Activated CD8-positive, alpha-beta memory T cell treated with anti-CD3 and anti-CD28 coated beads, Interleukin-2, amount 50 U/mL, for 24 hours (primary cell): ENCODE data around the gene TSEN34.
"Not testable (repeated sequence)": the region's sequence is repeated elsewhere in the genome, so short reads cannot be mapped to it uniquely, and the experiment has no call there.

Source experiments
- DNase-seq: peaks from one replicate; pipeline ENCODE4 v3.0.0-alpha.2; 2020; ENCODE audit errors: extremely low read depth

The TSEN34 gene

DNA sequence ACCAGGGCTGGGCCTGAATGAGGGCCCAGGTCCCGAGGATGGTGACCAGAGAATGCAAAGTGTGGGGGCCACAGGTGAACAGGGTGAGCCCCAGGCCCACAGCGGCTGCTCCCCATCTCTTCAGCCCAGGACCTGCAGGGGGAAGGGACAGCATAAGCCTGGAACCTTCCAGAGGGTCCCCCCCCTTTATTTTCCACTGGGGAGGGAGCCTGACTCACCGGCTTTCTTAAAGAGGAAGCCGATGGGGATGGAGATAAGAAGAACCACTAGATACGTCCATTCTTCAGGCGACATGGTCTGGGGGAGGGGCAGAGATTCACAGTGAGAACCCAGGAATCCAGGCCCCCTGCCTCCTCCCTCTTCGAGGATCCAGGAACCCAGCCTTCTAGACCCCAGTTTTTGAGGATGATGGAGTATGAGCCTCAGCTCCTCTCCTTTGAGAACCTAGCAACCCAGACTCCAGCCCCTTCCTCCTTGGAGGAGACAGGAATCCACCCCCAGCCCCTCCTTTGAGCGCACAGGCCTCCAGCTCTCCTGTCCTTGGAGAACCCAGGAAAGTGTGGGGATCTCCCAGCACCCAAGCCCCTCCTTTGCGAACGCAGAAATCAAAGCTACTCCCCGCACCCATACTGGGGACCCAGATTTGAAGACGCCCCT lies 2.8 kb upstream of the TSEN34 start:
- DNase-seq, result no peak

- DNase-seq, result no peak
These were observed 1.9 kb upstream of the TSEN34 start, which contains the start of gene MBOAT7 for GRCh38 chr19:54189145-54189734. MBOAT7 (minus strand) TSS chr19:54189580; CDS start chr19:54188508, 1,072 bp downstream.

GRCh38 chr19:54189735-54190502 lies 1.2 kb upstream of the TSEN34 start:
- DNase-seq, result peak; percentile 100

DNA sequence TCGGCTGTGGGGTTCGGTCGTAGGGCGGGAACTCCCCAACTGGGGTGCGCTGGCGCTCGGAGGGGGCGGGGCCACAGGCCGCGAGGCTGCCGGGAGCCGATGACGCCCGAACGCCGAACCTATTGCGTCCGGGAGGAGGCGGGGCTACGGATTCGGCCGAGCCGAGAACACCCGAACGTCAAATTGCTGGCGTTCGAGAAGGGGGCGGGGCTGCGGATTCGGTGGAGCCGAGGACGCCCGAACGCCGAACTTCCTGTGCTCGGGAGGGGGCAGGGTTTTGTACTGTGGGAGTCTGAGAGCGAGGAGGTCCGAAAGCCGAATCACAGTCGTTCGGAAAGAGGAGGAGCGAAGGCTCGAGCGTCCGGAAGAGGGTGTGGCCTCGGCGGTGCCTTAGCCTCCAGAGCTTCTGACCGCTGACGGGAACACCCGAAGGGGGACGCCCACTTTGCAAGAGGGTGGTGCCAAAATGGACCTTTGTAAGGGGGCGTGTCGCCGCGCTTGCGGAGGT lies 551 bp upstream of the TSEN34 start:
- DNase-seq, result peak; percentile 100

DNA sequence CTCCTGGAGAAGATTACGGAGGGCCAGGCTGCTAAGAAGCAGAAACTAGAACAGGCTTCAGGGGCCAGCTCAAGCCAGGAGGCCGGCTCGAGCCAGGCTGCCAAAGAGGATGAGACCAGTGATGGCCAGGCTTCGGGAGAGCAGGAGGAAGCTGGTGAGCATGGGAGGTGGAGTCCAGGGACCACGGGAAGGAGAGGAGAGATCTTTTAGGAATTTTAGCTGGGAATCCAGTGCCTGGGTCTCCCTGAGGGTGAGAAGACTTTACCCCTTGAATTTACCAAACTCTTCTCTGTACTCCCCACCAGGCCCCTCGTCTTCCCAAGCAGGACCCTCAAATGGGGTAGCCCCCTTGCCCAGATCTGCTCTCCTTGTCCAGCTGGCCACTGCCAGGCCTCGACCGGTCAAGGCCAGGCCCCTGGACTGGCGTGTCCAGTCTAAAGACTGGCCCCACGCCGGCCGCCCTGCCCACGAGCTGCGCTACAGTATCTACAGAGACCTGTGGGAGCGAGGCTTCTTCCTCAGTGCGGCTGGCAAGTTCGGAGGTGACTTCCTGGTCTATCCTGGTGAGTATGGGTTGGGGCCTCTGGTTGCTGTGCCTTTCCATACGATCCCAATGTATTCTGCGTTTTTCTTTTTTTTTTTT lies 824 bp downstream of the TSEN34 start:
- no peak for DNase-seq

GRCh38 chr19:54193011-54193410 lies 1.9 kb downstream of the TSEN34 start:
- no peak for DNase-seq

- DNase-seq, result not testable (repeated sequence)
These were observed 3.4 kb downstream of the TSEN34 start for GRCh38 chr19:54194463-54194862.

DNA sequence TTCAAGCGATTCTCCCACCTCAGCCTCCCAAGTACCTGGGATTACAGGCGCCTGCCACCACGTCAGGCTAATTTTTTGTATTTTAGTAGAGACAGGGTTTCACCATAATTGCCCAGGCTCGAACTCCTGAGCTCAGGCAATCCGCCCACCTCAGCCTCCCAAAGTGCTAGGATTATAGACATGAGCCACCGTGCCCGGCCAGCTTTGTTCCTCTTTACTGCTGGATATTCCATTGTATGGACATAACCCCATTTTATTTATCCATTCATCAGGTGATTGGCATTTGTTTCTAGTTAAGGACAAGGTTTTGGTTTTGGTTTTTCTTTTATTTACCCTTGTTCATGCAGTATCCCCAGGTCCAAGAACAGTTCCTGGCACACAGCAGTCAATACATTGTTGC lies 5.4 kb downstream of the TSEN34 start:
- DNase-seq, result no peak

DNA sequence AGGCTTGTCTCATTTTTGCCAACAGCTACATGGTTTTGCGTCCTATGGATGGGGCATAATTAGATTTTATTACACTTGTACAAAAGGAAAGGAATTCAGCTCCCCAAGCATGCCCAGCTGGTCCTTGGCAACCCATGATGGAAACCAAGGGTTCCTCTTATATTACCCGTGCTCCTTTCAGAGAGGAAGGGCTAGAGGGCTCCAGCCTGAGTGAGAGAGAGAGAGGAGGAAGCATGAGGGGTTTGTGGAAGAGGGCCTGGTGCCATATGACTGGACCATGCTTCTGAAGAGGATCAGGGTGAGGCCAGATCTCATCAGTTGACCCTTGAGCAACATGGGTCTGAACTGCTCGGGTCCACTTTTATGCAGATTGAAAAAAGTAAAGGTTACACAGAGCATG lies 6.0 kb downstream of the TSEN34 start:
- no peak for DNase-seq

DNA sequence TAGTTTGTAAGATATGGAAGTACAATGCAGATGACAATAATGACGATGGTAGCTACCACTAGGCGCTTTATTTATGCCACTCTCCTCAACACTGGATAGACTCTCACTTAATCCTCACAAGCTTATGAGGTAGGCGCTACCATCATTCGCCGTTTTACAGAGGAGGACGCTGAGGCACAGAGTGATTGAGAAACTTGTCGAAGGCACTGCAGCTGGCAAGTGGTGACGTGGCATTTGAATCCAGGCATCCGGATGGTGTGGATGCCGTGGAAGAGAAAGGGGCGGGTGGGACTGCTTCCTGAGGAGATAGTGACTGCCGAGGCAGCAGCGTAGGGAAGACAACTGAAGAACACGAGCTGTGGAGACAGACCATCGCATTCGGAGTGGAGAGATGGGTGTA lies 8.3 kb downstream of the TSEN34 start:
- no peak for DNase-seq

GRCh38 chr19:54201172-54201701 lies 10.1 kb downstream of the TSEN34 start:
- DNase-seq, result no peak

DNA sequence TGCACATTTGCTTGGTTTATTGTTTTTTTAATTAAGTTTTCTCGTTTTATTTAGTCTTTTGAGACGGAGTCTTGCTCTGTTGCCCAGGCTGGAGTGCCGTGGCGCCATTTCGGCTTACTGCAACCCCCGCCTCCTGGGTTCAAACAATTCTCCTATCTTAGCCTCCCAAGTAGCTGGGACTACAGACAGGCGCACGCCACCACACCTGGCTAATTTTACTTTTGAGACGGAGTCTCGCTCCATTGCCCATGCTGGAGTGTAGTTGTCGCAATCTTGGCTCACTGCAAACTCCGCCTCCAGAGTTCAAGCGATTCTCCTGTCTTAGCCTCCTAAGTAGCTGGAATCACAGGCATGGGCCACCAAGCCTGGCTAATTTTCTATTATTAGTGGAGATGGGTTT lies 10.9 kb downstream of the TSEN34 start:
- DNase-seq, result no peak

DNA sequence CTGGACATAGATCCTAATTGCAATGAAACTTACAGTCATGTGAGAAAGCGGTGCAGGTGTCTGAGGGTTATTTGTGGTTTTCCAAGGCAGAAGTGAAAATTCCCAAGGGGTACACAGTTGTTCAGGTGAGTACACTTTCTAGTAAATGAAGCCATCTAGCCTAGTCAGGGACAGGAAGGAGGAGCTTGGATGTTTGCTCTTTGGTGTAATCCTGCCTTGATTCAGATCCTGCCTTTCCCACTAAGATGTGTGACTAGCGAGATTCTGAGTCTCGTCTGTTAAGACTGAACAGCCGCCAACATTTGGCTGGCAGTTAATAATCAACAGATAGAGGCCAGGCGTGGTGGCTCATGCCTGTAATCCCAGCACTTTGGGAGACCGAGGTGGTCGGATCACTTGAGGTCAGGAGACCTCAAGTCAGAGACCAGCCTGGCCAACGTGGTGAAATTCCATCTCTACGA lies 12.1 kb downstream of the TSEN34 start:
- DNase-seq, result no peak

DNA sequence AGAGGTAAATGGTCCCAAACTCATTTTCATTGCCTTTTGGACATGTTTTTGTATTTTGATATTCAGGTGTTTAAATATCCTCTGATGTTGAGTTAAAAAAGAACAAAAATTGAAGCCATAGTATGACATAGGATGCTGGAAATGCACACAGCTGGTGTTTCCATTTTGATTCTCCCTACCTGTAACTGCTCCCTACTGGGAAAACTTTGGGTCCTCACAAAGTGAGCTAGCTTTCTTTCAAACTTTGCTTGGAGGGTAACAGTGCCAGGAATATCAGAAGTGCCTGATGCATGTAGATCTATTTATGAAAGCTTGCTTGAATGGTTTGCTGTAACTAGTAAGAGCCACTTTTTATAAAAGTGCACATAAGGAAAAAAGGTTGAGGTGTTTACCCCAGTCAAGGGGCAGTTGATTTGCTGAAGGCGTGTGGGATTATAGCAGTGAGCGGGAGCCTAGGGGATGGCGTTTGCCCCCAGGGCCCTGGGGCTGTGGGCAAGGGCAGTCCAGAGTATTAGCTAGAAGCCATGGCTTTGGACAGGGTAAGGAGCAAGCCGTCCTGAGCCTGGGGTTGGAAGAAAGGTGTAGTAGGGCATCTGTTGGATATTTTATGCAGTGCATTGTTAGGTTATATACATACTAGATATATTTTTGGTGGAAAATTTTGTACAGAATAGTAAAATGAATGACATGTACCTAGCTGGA lies 13.8 kb downstream of the TSEN34 start:
- no peak for DNase-seq

- no peak for DNase-seq
These were observed 15.1 kb downstream of the TSEN34 start for GRCh38 chr19:54206030-54206830.

DNA sequence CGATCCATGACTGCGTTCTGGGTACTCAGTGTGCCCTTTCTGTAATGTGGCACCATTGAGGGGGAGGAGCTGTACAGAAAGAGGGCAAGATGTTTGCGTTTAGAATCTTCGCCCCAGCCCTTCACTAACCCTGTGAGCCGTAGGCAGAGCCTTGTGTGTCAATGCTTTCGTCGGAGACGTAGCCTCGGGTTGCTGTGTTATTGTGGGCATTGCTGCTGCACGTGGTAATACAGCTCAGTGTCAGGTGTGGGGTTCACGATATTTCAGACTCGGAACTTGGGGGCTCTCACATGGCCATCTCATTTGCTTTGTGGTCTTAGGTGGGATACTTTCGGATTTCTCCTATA lies 15.7 kb downstream of the TSEN34 start:
- DNase-seq, result no peak

- DNase-seq, result not testable (repeated sequence)
These were observed 16.1 kb downstream of the TSEN34 start for GRCh38 chr19:54207193-54207592.

DNA sequence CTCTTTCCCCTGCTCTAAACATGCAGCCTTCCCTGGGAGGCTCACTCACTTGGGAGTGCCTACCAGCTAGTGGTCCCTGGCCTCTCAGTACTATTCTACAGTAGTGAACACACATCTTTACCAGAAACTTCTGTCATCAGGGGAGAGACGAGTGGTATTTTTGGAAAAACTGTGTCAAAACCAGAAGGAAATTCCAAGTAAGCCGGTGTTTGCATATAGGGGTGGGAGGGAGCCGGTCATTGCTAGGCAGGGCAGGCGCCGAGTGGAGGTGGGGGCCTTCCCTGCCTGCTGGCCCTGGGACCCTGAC lies 16.5 kb downstream of the TSEN34 start:
- no peak for DNase-seq

DNA sequence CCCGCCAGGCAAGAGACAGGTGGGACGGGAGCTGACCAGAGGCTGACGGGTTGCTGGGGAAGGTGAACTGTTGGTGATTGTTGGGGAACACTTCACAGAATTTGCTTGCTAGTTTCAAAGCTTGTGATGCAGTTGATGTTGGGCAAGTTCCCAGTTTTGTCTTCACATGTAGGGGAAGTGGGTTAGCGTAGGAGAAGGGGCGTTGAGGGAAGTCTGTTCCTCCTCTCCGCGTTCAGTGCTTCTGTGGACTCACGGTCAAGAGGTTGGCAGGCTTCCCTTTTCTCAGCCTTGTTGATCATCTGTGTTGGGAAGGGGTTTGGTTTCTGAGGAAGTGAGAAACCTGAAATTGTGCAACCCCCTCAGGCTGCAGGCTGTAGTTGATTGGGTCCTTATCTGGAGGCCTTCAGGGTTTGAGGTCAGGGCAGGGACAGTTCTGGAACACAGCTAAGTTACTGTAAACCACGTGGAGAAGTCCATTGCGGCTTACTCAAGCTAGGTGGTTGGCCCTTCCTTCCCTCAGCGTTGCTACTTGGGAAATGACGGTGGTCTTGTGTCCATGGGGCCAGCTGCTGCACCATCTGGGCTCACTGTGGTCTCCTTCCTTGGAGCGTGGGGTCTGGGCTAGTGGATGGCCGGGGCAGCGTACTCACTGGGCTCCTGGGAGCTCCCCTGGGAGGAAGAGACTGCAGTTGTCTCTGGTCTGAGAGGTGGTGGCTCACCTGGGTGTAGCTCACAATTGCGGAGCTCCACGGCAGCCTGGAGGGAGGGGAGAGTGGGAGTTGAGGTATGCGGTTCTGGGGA lies 17.1 kb downstream of the TSEN34 start:
- no peak for DNase-seq

DNA sequence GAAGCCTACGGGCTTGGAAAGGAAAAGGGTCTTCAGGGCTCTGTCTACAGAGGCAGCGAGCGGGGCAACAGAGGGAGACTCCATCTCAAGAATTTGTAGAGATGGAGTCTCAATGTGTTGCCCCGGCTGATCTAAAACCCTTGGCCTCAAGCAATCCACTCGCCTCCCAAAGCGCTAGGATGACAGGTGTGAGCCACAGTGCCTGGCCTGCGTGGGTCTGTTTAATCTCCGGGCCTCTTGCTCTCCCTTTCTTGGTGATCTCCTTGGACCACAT lies 17.6 kb downstream of the TSEN34 start:
- no peak for DNase-seq
